AML-193 (cell line): ENCODE data around the gene ALOX5AP.
"Not testable (repeated sequence)": the region's sequence is repeated elsewhere in the genome, so short reads cannot be mapped to it uniquely, and the experiment has no call there.

Source experiments
- DNase-seq, 2 experiments: peaks; one replicate each; lab custom pipeline; 2025; lab: John Stamatoyannopoulos, UW

ALOX5AP gene

DNA sequence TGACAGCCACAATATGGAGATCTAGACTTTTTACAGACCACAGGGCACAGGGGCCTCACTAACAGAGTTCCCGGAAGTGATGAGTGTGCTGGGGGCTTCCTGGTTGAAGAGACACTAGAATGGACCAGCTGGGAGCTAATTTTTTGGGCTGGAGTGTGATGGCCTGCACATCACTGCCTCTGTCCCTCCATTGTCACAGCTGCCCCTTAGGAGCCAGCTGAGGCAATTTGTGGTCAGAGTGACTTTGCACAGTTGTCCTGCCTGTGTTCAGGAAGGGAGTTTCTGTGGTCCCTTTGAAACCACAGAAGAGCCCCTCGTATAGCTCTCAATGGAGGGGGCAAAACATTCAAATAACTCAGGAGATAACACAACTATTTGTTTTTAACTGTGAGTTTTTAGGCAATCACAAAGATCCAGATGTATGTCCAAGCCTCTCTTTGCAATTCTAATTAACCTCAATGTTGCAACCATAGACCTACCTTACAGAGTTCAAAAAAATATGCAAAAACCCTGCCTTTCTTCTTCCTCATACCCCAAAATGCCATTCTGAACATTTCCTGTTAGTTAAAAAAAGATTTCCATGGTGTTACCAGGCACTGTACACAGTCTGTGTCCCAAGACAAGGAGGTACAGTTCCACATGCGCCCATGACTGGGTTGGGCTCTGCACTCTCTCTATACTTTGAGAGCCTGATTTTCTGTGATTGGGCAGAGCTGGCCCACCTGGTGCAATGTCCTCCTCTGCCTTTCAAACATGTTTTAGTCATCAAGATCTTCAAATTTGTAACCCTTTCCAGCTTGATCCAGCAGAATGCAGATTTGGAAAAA is 2.4 kb downstream of the ALOX5AP start:
- DNase-seq: peak; percentile 94 to 95

DNA sequence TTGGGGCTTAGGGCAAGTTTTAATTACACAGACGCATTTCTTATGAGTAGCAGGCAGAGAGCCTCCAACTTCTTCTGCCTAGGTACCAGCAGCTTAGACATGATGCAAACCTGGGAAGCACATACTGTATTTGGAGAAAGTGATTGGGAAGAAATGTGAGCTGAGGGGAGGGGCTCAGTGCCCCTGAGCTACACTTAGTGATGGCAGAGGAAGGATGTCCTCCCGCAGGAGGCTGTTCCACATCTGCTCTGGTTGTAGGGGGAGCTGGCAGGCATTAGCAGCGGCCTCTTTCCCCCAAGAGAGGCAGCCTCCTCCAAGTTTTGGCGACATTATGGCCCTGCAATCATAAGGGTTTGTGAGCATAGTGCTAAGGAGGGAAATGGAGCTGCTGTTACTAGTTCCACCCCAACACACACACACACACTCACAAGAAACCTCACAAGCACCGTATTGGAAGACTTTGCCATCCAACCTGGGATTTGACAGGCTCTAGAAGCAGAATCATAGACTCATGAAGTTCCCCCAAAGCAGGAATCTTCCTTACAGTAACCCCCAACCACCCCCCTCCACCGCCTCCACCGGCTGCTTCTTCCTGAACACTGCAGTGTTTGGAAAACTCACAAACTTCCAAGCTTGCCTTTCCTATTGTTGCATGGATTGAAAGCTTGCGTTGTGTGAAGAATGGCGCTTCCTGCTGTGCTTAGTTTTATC is 3.3 kb downstream of the ALOX5AP start:
- no peak for DNase-seq

DNA sequence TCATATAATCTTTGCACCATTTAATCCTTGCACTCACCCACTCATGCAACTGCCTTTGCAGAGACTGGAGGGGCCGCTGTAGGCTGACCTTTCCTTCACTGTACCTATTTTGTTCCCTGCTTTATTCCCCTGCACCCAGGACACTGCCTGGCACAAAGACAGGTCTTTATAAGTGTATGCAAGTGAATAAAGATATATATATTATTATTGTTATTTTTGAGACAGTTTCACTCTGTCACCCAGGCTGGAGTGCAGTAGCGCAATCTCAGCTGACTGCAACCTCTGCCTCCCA is 3.8 kb downstream of the ALOX5AP start:
- no peak for DNase-seq

- DNase-seq: peak; percentile 83 to 91
Observed at GRCh38 chr13:30739761-30740642, 4.7 kb downstream of the ALOX5AP start.

- no peak for DNase-seq
Observed at GRCh38 chr13:30742901-30743300, 7.6 kb downstream of the ALOX5AP start.

DNA sequence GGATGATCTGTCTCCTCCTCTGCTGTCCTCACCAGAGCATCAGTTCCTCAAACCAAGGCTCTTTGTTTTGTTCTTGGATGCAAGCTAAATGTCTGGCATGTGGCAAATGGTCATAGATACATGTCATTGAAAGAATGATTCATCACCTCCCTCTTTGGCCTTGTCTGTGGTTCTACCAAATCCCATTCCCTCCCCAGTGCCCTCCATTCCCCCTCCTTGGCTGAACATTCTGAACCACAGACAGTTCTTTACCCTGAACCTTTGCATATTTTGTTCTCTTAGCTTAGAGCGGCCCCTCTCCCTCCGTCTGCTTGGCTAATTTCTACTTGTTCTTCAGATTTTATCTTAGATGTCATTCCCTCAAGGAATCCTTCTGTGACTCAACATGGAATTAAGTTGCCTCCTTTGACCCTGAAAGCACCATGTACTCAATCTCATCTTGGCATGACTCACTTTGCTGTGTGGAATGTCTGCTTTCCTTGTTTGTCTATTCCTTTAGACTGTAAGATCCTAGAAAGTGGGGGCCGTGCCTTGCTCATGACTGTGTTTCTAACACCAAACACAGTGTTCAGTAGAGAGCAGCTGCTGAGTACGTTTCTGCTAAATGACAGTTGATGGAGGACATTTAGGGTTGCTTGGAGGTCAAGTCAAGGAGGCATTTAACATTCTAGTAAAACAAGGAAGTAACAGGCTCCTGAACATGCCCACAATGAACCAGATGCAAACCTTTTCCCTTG is 8.1 kb downstream of the ALOX5AP start:
- peak; percentile 12 to 41 for DNase-seq

- peak; percentile 90 to 94 for DNase-seq
Observed at GRCh38 chr13:30744056-30744680, 8.8 kb downstream of the ALOX5AP start.

GRCh38 chr13:30744681-30745077 is 9.3 kb downstream of the ALOX5AP start:
- no peak for DNase-seq

DNA sequence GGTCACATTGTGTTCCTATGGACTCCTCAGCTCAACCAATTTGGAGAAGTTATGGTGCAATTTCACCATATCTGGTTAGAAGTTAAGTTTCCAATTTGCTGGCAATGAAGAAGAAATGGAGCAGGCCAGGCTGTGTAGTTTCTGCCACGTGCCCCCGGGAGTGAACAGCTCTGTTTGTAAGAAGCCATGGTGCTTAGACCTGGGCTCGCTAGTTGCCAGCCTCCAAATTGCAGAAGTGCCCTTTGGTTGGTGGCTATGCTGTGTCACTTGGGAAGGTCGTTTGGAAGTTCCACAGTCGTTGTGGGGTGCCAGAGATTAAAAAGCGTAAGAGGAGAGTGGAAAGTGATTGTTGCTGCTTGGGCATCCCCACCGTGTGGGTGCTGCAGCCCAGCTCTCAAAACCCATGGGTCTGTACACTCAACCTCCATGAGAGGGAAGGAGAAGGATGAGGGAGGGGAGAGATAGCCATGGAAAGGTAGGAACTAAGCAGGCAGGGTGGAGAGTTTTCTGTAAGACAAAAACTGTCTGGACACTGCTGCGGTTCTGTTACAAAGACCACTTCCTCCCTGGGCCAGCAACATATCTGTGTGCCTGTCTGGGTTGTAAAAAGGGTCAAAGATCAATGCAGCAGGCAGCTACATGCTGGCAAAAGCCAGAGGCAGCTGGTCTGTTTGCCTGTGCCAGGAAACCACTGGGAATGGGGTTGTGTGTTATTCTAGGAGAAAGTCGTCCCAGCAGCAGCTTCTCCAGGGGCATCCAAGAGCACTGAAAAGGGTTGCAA is 10.8 kb downstream of the ALOX5AP start:
- DNase-seq: peak; percentile 23 to 28

DNA sequence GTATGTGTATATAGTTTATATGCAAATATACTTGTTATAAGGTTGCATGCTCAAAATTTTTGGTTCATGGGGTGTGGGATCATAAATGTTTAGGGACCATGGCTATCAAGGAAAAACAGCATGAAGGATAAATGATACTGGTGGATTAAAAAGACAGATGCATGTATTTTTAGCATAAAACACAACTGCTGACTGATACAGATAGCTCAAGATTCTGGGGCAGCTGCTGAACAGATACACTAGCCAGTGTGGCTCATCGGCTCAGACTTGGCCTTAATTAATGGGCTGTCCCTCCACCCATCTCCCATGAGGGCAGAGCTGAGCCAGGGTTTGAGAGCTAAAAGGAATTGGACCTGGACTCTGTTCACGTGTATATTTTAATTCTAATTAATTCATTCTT is 11.4 kb downstream of the ALOX5AP start:
- no peak for DNase-seq

GRCh38 chr13:30747845-30748244 is 12.5 kb downstream of the ALOX5AP start:
- not testable (repeated sequence) for DNase-seq

DNA sequence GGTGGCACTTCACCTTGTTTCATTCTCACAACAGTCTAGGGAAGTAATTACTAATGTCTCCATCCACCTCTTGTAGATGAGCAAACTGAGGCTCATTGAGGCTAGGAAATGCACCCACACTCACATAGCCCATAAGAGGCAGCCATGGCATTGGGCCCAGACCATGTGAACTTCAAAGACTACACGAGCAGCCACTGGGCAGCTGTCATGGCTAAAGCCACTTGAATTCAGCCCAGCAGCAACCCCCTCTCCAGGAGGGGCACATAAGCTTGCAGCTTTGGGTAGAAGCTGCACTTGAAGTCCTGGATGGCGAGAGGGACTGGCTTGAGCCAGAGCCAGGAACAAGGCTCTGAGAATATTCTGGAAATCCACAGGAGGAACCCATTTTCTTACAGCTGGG is 13.4 kb downstream of the ALOX5AP start:
- no peak for DNase-seq

- DNase-seq: no peak
Observed at GRCh38 chr13:30750036-30750435, 14.7 kb downstream of the ALOX5AP start.

- DNase-seq: no peak
Observed at GRCh38 chr13:30751183-30751933, 16.0 kb downstream of the ALOX5AP start.

DNA sequence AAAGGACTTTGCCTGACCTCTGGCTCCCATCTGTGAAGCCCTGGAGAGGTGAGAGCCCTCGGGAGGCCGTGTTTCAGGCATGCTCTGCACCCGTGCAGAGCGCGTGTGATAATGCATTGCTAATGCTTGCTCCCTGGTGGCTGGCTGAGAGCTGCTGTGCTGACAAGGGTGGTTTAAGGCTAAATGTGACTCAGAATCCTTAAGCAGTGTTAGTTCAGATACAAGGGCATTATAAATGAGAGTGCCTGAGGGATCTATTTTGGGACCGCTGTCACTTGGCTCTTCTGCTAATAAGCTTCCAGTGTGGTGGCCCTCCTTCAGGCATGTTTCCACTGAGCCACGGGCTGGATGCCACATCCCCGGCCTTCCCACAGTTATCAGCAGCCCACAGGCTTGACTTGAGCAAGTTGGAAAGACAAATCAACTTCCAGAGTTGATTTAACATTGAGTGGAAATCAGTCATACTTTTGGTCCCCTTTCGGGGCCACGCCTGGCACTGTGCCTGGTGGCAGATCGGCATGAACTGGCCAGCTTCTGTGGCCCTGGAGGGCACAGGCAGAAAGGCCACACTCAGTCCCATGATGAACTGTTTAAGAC is 17.0 kb downstream of the ALOX5AP start:
- no peak for DNase-seq

GRCh38 chr13:30753030-30753616 is 17.8 kb downstream of the ALOX5AP start:
- DNase-seq: no peak

DNA sequence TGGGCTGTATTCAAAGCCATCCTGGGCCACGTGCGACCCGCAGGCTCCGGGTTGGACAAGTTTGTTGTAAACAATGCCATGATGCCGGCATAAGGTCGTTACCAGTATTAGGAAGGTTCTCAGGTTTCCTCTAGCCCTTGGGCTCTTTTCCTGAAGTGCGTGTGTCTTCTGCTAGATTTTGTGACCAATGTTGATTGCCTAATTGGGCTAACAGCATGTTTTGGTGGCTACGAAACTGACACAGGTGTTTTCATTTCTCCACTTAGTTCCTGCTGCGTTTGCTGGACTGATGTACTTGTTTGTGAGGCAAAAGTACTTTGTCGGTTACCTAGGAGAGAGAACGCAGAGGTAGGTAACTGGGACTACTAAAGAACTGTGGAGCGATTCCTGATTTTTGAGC is 20.3 kb downstream of the ALOX5AP start:
- no peak for DNase-seq

- DNase-seq: no peak
Observed at GRCh38 chr13:30757026-30757742, 21.8 kb downstream of the ALOX5AP start.
